GM12865 (cell line): Measurements from ENCODE around the gene RBM20.

ENCODE experiments used
- DNase-seq: peaks from one replicate; pipeline ENCODE4 v3.0.0; 2010; ENCODE audit warnings: low read depth
- H3K4me3 ChIP-seq: 2 replicates; pipeline ENCODE4 v1.5.1; 2011; ENCODE audit warnings: mild to moderate bottlenecking, low read depth, low read length, control low read depth
- CTCF ChIP-seq: IDR thresholded peaks from 2 replicates; pipeline ENCODE4 v1.5.1; 2011; ENCODE audit warnings: low read length, control low read depth, low read depth, inconsistent platforms; ENCODE audit not compliant: insufficient read depth; ENCODE audit errors: missing control alignments

Gene RBM20

GRCh38 chr10:110756876-110757275 is 112.7 kb downstream of the RBM20 start:
- no peak for TF ChIP-seq CTCF
- DNase-seq = no peak
- H3K4me3 ChIP-seq = no peak overlapping the region

GRCh38 chr10:110757586-110757985 is 113.5 kb downstream of the RBM20 start:
- H3K4me3 ChIP-seq = no peak overlapping the region
- DNase-seq = no peak
- no peak for TF ChIP-seq CTCF

- TF ChIP-seq CTCF = no peak
- H3K4me3 ChIP-seq = no peak overlapping the region
Observed at GRCh38 chr10:110758128-110758765, 114.1 kb downstream of the RBM20 start.

GRCh38 chr10:110758898-110759297 is 114.8 kb downstream of the RBM20 start:
- H3K4me3 ChIP-seq = no peak overlapping the region
- no peak for DNase-seq
- TF ChIP-seq CTCF = no peak

More at GRCh38 chr10:110758128-110758765, 114.1 kb downstream of the RBM20 start:
- DNase-seq = no peak

GRCh38 chr10:110759523-110759922 is 115.4 kb downstream of the RBM20 start:
- DNase-seq = no peak
- TF ChIP-seq CTCF = no peak
- no peak overlapping the region for H3K4me3 ChIP-seq

GRCh38 chr10:110762109-110762848 is 118.1 kb downstream of the RBM20 start:
- no peak for TF ChIP-seq CTCF
- no peak overlapping the region for H3K4me3 ChIP-seq
- DNase-seq = no peak
